Islet of Langerhans (tissue), 1 donor: ENCODE measurements around the gene FBRS.
"Not testable (repeated sequence)": the region's sequence is repeated elsewhere in the genome, so short reads cannot be mapped to it uniquely, and the experiment has no call there.

Source experiments
- FAIRE-seq: peaks from one replicate; lab custom pipeline; 2011; peaks lifted over from hg19 to GRCh38; lab: Jason Lieb, UNC

Gene FBRS

GRCh38 chr16:30698816-30699614 lies 40.8 kb downstream of the FBRS start, which contains the start of gene SRCAP:
Gene SRCAP (plus strand): TSS chr16:30699171. CDS start chr16:30700825, 1,654 bp downstream.
- FAIRE-seq = no peak

DNA sequence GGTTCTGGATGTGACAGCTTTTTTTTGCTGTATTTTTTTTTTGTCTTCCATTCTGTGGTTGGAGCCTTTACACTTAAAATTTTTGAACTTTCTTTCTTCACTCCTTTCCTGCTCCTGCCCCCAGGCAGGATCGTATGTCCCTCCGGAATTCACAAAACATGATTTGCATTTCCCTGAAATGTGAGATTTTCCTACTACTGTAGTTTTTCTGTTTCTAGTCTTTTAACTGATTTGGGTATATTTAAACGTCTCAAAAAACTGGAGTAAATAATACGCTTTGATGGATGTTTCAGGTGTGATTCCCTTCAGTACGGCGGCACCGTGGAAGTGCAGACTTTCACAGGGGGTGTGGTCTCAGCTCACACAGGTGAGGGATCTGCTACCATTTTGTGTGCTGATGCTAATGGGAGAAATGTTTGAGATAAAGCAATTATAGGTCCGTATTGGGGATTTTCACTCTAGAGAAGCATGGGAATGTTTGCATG lies 41.4 kb downstream of the FBRS start:
- no peak for FAIRE-seq

DNA sequence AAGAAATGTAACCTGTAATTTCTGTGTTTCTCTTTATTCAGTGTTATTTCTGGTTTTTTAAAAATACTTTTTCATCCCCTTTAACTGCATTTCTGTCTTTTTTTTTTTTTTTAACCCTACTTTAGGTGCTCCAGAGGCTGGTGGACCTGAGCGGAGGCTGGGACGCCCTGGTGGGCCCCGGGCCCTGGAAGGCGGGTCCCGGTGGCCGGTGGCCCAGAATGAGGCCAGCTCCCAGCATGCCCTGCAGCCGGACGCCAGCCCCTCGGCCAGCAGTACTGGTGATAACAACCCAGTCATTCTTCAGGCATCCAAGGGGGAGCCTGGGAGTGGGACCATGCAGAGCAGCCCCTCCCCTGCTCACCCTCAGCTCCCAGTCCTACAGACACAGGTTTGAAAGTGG lies 42.3 kb downstream of the FBRS start:
- no peak for FAIRE-seq

DNA sequence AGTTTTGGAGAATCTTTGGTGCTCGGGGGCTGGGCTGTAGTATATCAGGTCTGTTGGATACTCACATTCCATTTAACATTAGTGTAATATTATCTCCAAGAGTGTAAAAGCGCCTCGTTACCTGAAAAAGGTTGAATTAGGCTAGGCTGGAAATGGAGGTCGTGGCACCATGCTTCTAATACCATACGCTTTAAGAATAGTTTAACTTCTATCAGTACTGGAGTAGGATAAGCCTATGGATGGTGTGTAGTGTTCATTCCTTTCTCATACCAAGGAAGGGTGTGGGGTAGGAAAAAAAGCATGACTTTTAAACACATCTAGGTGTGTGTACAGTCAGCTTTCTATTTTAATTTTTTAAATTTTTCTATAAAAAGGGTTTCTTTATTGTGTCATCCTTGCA lies 42.7 kb downstream of the FBRS start:
- FAIRE-seq = no peak

- not testable (repeated sequence) for FAIRE-seq
These were observed 44.8 kb downstream of the FBRS start for GRCh38 chr16:30703071-30703470.

GRCh38 chr16:30703971-30704370 lies 45.7 kb downstream of the FBRS start:
- no peak for FAIRE-seq

GRCh38 chr16:30706046-30706445 lies 47.8 kb downstream of the FBRS start:
- no peak for FAIRE-seq

DNA sequence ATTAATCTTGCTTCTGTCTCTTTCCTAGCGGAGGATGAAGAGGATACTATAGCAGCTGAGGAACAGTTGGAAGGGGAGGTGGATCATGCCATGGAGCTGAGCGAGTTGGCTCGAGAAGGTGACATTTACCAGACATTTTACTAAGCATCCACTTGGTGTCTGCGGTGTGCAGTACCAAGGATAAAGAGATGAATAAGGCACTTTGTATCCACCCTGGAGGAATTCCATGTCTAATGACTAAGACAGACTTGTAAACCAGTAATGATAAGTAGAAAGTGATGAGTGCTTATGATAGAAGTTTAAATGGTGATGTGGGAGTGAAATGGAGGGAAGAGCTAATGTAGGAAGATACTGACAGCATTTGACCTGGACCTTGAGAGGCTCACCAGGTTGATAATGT lies 52.7 kb downstream of the FBRS start:
- no peak for FAIRE-seq

- FAIRE-seq = no peak
These were observed 53.5 kb downstream of the FBRS start for GRCh38 chr16:30711712-30712111.

GRCh38 chr16:30715750-30716445 lies 57.7 kb downstream of the FBRS start:
- FAIRE-seq = no peak

DNA sequence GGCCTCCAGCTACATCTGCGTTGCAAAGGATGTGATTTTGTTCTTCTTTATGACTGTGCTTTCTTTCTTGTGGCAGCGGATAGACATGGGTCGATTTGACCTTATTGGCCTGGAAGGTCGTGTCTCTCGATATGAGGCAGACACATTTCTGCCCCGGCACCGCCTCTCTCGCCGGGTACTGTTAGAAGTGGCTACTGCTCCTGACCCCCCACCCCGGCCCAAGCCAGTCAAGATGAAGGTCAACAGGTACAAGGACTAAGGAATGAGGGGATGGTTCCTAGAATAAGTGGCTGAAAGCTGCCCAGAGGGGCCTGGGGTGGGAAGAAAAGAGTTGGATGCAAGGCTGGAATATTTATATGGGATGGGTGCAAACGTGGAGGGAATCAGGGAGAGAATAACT lies 61.9 kb downstream of the FBRS start:
- FAIRE-seq = no peak
